ENCODE results near the gene CA14. TPM values are rescaled to one million over a fixed set of nuclear protein-coding genes. Genes with fewer than 3 reads are reported as not detected.

The CA14 gene
- total RNA-seq, 1 experiment from 2014 or later: not detected

DNA sequence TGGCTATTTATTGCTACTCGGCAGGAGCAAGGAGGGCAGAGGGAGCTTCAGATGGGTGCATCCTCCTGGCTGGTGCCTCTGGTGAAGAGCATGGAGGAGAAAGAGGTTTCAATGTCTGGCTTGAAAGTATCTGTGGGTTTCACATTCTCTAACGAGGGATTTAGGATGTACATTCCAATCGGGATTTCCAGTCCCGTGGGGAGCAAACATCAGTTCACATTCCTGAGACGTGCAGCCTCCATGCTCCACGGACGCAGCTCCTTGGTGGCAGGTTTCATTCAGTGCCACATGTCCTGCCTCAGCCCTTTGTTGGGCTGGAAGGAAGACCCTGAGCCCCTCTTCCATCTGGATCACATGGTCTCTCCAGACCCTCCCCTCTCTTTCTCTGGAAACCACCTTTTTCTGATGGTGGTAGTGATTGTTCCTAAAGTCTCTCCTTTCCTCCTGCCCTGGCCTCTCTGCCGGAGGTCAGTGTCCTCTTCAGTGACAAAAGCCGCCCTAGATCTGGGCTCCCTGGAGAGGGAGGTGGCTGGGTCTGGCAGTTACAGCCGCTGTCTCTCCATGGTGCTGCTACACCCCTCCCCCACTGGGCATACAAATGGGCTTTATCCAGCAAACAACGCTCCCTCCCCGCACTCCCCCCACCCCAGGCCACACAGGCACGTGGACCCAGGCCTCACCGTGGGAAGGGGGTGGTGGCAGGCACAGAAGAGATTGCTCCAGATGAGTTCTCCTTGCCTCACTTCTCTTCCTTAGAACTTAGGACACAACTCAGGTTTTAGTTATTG, 826 bp upstream of the CA14 start:
- Histone ChIP-seq H3K27ac (ENCODE audit: low read length) (no peak overlapping the region; the same call in 1 of the 2 replicates), H3K4me3 (ENCODE audit: low read depth in 2 of 2, low read length in 2 of 2) (peak overlapping the region in 1 of 2 experiments; percentile 69; a peak in 2 of 4 replicates), H3K27me3 (ENCODE audit: control insufficient read depth, insufficient read depth, low read length) (no peaks in the 10 kb centered on the region), H3K4me1 (ENCODE audit: control insufficient read depth, insufficient read depth, low read length) (peaks cover 17% of the 10 kb centered on the region), H3K36me3 (ENCODE audit: control insufficient read depth, insufficient read depth, low read length) (no peaks in the 10 kb centered on the region), H3K9me3 (ENCODE audit: control insufficient read depth, insufficient read depth, low read depth, low read length) (no peaks in the 10 kb centered on the region)
- TF ChIP-seq POLR2AphosphoS5 (IDR thresholded peaks at IDR 0.05; ENCODE audit: low read depth, low read length) (no peak), SIN3A (IDR thresholded peaks at IDR 0.05; ENCODE audit: borderline replicate concordance, insufficient read depth, low read depth, low read length) (no peak)
- TF ChIP-seq, protein P1, sequence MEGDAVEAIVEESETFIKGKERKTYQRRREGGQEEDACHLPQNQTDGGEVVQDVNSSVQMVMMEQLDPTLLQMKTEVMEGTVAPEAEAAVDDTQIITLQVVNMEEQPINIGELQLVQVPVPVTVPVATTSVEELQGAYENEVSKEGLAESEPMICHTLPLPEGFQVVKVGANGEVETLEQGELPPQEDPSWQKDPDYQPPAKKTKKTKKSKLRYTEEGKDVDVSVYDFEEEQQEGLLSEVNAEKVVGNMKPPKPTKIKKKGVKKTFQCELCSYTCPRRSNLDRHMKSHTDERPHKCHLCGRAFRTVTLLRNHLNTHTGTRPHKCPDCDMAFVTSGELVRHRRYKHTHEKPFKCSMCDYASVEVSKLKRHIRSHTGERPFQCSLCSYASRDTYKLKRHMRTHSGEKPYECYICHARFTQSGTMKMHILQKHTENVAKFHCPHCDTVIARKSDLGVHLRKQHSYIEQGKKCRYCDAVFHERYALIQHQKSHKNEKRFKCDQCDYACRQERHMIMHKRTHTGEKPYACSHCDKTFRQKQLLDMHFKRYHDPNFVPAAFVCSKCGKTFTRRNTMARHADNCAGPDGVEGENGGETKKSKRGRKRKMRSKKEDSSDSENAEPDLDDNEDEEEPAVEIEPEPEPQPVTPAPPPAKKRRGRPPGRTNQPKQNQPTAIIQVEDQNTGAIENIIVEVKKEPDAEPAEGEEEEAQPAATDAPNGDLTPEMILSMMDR (IDR thresholded peaks at IDR 0.05): no peak
- intact Hi-C loops (cut with micrococcal nuclease; ENCODE audit: unreplicated experiment): no loop called here
- in situ Hi-C loops (cut with HindIII; ENCODE audit: low pct_unique_long_range_greater_than_20kb, low sequenced_read_pairs): no loop called here
- BruUV-seq (replicated peaks): no TSS peak
- no peak for DNase-seq (ENCODE audit: low read depth, low spot score)
- ChIA-PET CTCF (interaction anchor here (0.6 to 2.0 kb wide), 5 partner anchors 12 to 750 kb away, joined by 3 to 14 read pairs (median 4); partner anchors contain the start of genes APH1A and MINDY1), POLR2A (interaction anchor here (0.6 kb wide), 1 partner anchor 10 kb away, joined by 5 read pairs; no protein-coding TSS in a partner anchor)
- ATAC-seq: peak; percentile 5; the same call in 1 of the 2 replicates

DNA sequence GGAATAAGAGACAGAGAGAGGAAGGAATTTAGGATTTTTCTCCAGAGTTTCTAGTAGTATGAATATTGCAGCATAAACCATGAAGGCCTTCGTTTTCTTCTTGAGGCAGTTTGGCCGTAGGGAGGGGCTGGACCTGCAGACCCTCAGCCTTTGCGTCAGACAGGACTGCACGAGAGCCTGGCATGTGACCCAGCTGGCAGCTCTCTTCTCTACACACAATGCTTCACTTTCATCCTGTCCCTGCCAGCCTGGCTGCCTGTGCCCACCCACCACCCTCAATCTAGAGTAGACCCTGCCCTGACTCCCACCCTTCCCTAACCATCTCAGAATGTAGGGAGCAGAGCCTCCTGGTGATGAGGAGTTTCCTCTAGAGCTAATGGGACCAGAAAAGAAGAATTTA, 1.6 kb downstream of the CA14 start:
- TF ChIP-seq POLR2AphosphoS5 (IDR thresholded peaks at IDR 0.05; ENCODE audit: low read depth, low read length): no peak
- no peak for TF ChIP-seq SIN3A (IDR thresholded peaks at IDR 0.05; ENCODE audit: borderline replicate concordance, insufficient read depth, low read depth, low read length)
- TF ChIP-seq, protein P1 (IDR thresholded peaks at IDR 0.05): no peak
- TF ChIP-seq TCF7L2 (IDR thresholded peaks at IDR 0.05; ENCODE audit: low read depth, low read length): no peak
- TF ChIP-seq, protein P2, sequence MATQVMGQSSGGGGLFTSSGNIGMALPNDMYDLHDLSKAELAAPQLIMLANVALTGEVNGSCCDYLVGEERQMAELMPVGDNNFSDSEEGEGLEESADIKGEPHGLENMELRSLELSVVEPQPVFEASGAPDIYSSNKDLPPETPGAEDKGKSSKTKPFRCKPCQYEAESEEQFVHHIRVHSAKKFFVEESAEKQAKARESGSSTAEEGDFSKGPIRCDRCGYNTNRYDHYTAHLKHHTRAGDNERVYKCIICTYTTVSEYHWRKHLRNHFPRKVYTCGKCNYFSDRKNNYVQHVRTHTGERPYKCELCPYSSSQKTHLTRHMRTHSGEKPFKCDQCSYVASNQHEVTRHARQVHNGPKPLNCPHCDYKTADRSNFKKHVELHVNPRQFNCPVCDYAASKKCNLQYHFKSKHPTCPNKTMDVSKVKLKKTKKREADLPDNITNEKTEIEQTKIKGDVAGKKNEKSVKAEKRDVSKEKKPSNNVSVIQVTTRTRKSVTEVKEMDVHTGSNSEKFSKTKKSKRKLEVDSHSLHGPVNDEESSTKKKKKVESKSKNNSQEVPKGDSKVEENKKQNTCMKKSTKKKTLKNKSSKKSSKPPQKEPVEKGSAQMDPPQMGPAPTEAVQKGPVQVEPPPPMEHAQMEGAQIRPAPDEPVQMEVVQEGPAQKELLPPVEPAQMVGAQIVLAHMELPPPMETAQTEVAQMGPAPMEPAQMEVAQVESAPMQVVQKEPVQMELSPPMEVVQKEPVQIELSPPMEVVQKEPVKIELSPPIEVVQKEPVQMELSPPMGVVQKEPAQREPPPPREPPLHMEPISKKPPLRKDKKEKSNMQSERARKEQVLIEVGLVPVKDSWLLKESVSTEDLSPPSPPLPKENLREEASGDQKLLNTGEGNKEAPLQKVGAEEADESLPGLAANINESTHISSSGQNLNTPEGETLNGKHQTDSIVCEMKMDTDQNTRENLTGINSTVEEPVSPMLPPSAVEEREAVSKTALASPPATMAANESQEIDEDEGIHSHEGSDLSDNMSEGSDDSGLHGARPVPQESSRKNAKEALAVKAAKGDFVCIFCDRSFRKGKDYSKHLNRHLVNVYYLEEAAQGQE (IDR thresholded peaks at IDR 0.05; ENCODE audit: insufficient read depth in 1 of 2, low read depth in 2 of 2, low read length in 1 of 2): no peak
- H3K4me1 ChIP-seq (ENCODE audit: control insufficient read depth, insufficient read depth, low read length): peaks cover 17% of the 10 kb centered on the region
- in situ Hi-C loops (cut with HindIII; ENCODE audit: low pct_unique_long_range_greater_than_20kb, low sequenced_read_pairs) (no loop called here), intact Hi-C loops (cut with micrococcal nuclease; ENCODE audit: unreplicated experiment) (no loop called here)
- H3K36me3 ChIP-seq (ENCODE audit: control insufficient read depth, insufficient read depth, low read length): no peaks in the 10 kb centered on the region
- H3K27ac ChIP-seq (ENCODE audit: low read length): no peak overlapping the region
- H3K9me3 ChIP-seq (ENCODE audit: control insufficient read depth, insufficient read depth, low read depth, low read length): no peaks in the 10 kb centered on the region
- BruUV-seq (replicated peaks): no TSS peak
- no peak for ATAC-seq
- H3K27me3 ChIP-seq (ENCODE audit: control insufficient read depth, insufficient read depth, low read length): no peaks in the 10 kb centered on the region
- no peak for DNase-seq (ENCODE audit: low read depth, low spot score)
- H3K4me3 ChIP-seq (ENCODE audit: low read depth in 2 of 2, low read length in 2 of 2): no peak overlapping the region
- POLR2A ChIA-PET: no interaction called here
- CTCF ChIA-PET: no interaction called here

Data from Panc1 (cell line).